DOHH2 (cell line): Measurements from ENCODE around the gene PAMR1.

Experiments
- H3F3A ChIP-seq: fragments of 200-600 bp; sonication (generic), shearing (Covaris generic); 2 replicates; pipeline ENCODE4 v1.6.0; 2016; ENCODE audit warnings: antibody characterized with exemption, mild to moderate bottlenecking; ENCODE audit not compliant: control insufficient read depth, insufficient read depth
- H3K27ac ChIP-seq: fragments of 200-600 bp; sonication (generic); 2 replicates; pipeline ENCODE4 v1.5.1; 2014; ENCODE audit warnings: low read depth, mild to moderate bottlenecking, low read length, moderate library complexity
- H3K27me3 ChIP-seq: fragments of 200-600 bp; sonication (generic); 2 replicates; pipeline ENCODE4 v1.6.1; 2014; ENCODE audit warnings: mild to moderate bottlenecking, low read length, mixed read lengths; ENCODE audit not compliant: control insufficient read depth
- H3K36me3 ChIP-seq: fragments of 200-600 bp; sonication (generic); 2 replicates; pipeline ENCODE4 v1.6.1; 2014; ENCODE audit warnings: mild to moderate bottlenecking, low read length, moderate library complexity, mixed read lengths; ENCODE audit not compliant: control insufficient read depth
- H3K4me1 ChIP-seq: fragments of 200-600 bp; sonication (generic); 2 replicates; pipeline ENCODE4 v1.6.1; 2014; ENCODE audit warnings: mild to moderate bottlenecking, low read length, mixed read lengths; ENCODE audit not compliant: control insufficient read depth
- H3K4me2 ChIP-seq: fragments of 200-600 bp; sonication (generic); 2 replicates; pipeline ENCODE4 v1.6.0; 2014; ENCODE audit warnings: mild to moderate bottlenecking, low read length, moderate library complexity
- H3K4me3 ChIP-seq: fragments of 200-600 bp; sonication (generic); 2 replicates; pipeline ENCODE4 v1.5.1; 2014; ENCODE audit warnings: mild to moderate bottlenecking, low read length, mixed read lengths
- H3K79me2 ChIP-seq: fragments of 200-600 bp; sonication (generic); 2 replicates; pipeline ENCODE4 v1.6.1; 2014; ENCODE audit warnings: mild to moderate bottlenecking, low read length, mixed read lengths; ENCODE audit not compliant: control insufficient read depth
- H3K9me2 ChIP-seq: fragments of 200-600 bp; sonication (generic); replicated peaks from 2 replicates; pipeline ENCODE4 v1.6.1; 2014; ENCODE audit warnings: mild to moderate bottlenecking, low read length, mixed read lengths; ENCODE audit not compliant: control insufficient read depth
- H3K9me3 ChIP-seq: fragments of 200-600 bp; sonication (generic); 2 replicates; pipeline ENCODE4 v1.6.1; 2014; ENCODE audit warnings: antibody characterized with exemption, low read length, mixed read lengths; ENCODE audit not compliant: control insufficient read depth, insufficient read depth
- H4K20me1 ChIP-seq: fragments of 200-600 bp; sonication (generic); 2 replicates; pipeline ENCODE4 v1.6.0; 2014; ENCODE audit warnings: low read depth, mild to moderate bottlenecking, antibody characterized with exemption, low read length, moderate library complexity; ENCODE audit not compliant: control insufficient read depth, insufficient read depth
- CTCF ChIP-seq: fragments of 200-600 bp; sonication (generic); IDR thresholded peaks from one replicate; pipeline ENCODE4 v1.5.1; 2014; ENCODE audit warnings: antibody characterized with exemption, mild to moderate bottlenecking, low read depth, low read length; ENCODE audit not compliant: poor library complexity, severe bottlenecking
- EZH2phosphoT487 ChIP-seq: fragments of 200-600 bp; sonication (generic); IDR thresholded peaks from 2 replicates; pipeline ENCODE4 v1.6.1; 2017; ENCODE audit warnings: borderline replicate concordance, mild to moderate bottlenecking, antibody characterized with exemption, low read length, moderate library complexity, mixed read lengths

PAMR1 gene

GRCh38 chr11:35419830-35420333 lies 105.5 kb downstream of the PAMR1 start:
- Histone ChIP-seq H3K27ac (no peak overlapping the region), H3K79me2 (no peaks in the 10 kb centered on the region), H3K9me3 (no peaks in the 10 kb centered on the region), H3F3A (no peaks in the 10 kb centered on the region), H3K4me1 (no peaks in the 10 kb centered on the region), H3K36me3 (no peaks in the 10 kb centered on the region), H3K9me2 (no peaks in the 10 kb centered on the region), H3K27me3 (peaks cover 23% of the 10 kb centered on the region), H3K4me2 (no peak overlapping the region), H3K4me3 (no peak overlapping the region), H4K20me1 (no peaks in the 10 kb centered on the region)
- TF ChIP-seq EZH2phosphoT487 (no peak), CTCF (no peak)

GRCh38 chr11:35419184-35419829 lies 106.1 kb downstream of the PAMR1 start, which contains the start of gene SLC1A2:
SLC1A2 (minus strand) TSS chr11:35419558; CDS start chr11:35418966, 592 bp downstream.
- no peak within 1 kb of the TSS for H3K27ac ChIP-seq

GRCh38 chr11:35418282-35419183 lies 106.9 kb downstream of the PAMR1 start:
- Histone ChIP-seq H3K79me2 (no peaks in the 10 kb centered on the region), H3K4me1 (no peaks in the 10 kb centered on the region), H4K20me1 (no peaks in the 10 kb centered on the region), H3K9me3 (no peaks in the 10 kb centered on the region), H3F3A (no peaks in the 10 kb centered on the region), H3K36me3 (no peaks in the 10 kb centered on the region), H3K27ac (no peak overlapping the region), H3K4me2 (no peak overlapping the region), H3K27me3 (peaks cover 23% of the 10 kb centered on the region), H3K9me2 (no peaks in the 10 kb centered on the region), H3K4me3 (no peak overlapping the region)
- TF ChIP-seq CTCF (no peak), EZH2phosphoT487 (no peak)

More at GRCh38 chr11:35419184-35419829, 106.1 kb downstream of the PAMR1 start, which contains the start of gene SLC1A2:
- no peaks in the 10 kb centered on the region for H3K36me3 ChIP-seq
- H3K4me3 ChIP-seq: no peak within 1 kb of the TSS
- H3K27me3 ChIP-seq: peaks cover 23% of the 10 kb centered on the region
- H3K79me2 ChIP-seq: no peaks in the 10 kb centered on the region
- no peaks in the 10 kb centered on the region for H4K20me1 ChIP-seq
- TF ChIP-seq EZH2phosphoT487: no peak
- TF ChIP-seq CTCF: no peak
- H3K9me3 ChIP-seq: no peaks in the 10 kb centered on the region
- no peaks in the 10 kb centered on the region for H3F3A ChIP-seq
- no peaks in the 10 kb centered on the region for H3K9me2 ChIP-seq
- no peaks in the 10 kb centered on the region for H3K4me1 ChIP-seq
- no peak within 1 kb of the TSS for H3K4me2 ChIP-seq
